Astrocyte of the cerebellum (primary cell): ENCODE measurements around the gene CLN6.

Experiments used
- DNase-seq: peaks from one replicate; pipeline ENCODE4 v3.0.0-alpha.2; 2011; ENCODE audit warnings: low read depth
- H3K4me3 ChIP-seq: 2 replicates; pipeline ENCODE4 v1.5.1; 2011; ENCODE audit warnings: mild to moderate bottlenecking, low read depth, low read length, moderate library complexity
- CTCF ChIP-seq: IDR thresholded peaks from 2 replicates; pipeline ENCODE4 v1.5.1; 2012; ENCODE audit warnings: low read length, low read depth, moderate library complexity, mild to moderate bottlenecking; ENCODE audit errors: missing control alignments
- in situ Hi-C: cut with HindIII; loops from 2 replicates; pipeline ENCODE4 v1.10.0; 2017; ENCODE audit warnings: low sequenced_read_pairs

Gene CLN6

GRCh38 chr15:68265081-68265480 is 35.6 kb upstream of the CLN6 start:
- in situ Hi-C loops, result no loop called here
- no peak for DNase-seq
- TF ChIP-seq CTCF, result no peak
- H3K4me3 ChIP-seq, result no peak overlapping the region

- no peak for TF ChIP-seq CTCF
- H3K4me3 ChIP-seq, result no peak overlapping the region
- in situ Hi-C loops, result no loop called here
Observed at GRCh38 chr15:68264282-68264681, 34.8 kb upstream of the CLN6 start.

GRCh38 chr15:68262514-68263356 is 33.2 kb upstream of the CLN6 start:
- no peak for DNase-seq
- no peak overlapping the region for H3K4me3 ChIP-seq
- no peak for TF ChIP-seq CTCF
- in situ Hi-C loops, result no loop called here

More at GRCh38 chr15:68264282-68264681, 34.8 kb upstream of the CLN6 start:
- DNase-seq, result no peak

- in situ Hi-C loops, result no loop called here
- H3K4me3 ChIP-seq, result no peak overlapping the region
- TF ChIP-seq CTCF, result no peak
- DNase-seq, result no peak
Observed at GRCh38 chr15:68261980-68262379, 32.5 kb upstream of the CLN6 start.

GRCh38 chr15:68261241-68261640 is 31.7 kb upstream of the CLN6 start:
- H3K4me3 ChIP-seq, result no peak overlapping the region
- in situ Hi-C loops, result no loop called here
- TF ChIP-seq CTCF, result no peak
- DNase-seq, result no peak

GRCh38 chr15:68259883-68260282 is 30.4 kb upstream of the CLN6 start:
- no peak for DNase-seq
- in situ Hi-C loops, result no loop called here
- TF ChIP-seq CTCF, result no peak
- no peak overlapping the region for H3K4me3 ChIP-seq

GRCh38 chr15:68258692-68259091 is 29.2 kb upstream of the CLN6 start:
- no peak for TF ChIP-seq CTCF
- in situ Hi-C loops, result no loop called here
- no peak overlapping the region for H3K4me3 ChIP-seq
- no peak for DNase-seq
